HCT116 (cell line): ENCODE results near the gene MADD. TPM values are rescaled to one million over a fixed set of nuclear protein-coding genes. Genes with fewer than 3 reads are reported as not detected.

Experiments used
- ATAC-seq: fragments of 200-7000 bp; cut with Tn5 transposase; 2 replicates; pipeline ENCODE4 v1.9.1; 2020; ENCODE audit warnings: mild to moderate bottlenecking, moderate library complexity
- BruUV-seq: library from RNA; stranded (reverse); fragments of 400-500 nt; replicated peaks from 2 replicates; lab custom pipeline; 2021; lab: Mats Ljungman, UMichigan
- CTCF ChIA-PET: fragments of 300-600 bp; sonication (Branson Sonifier 250); formaldehyde crosslinking; loops from one replicate; lab custom pipeline; 2021; ENCODE audit warnings: antibody characterized with exemption; lab: Charles Lee
- POLR2A ChIA-PET: fragments of 300-600, 350-600 bp; sonication (Branson Sonifier 250); formaldehyde crosslinking; loops from one replicate; lab custom pipeline; 2021; ENCODE audit warnings: antibody characterized with exemption; lab: Charles Lee
- RAD21 ChIA-PET, 2 experiments: fragments of 300-600 bp; sonication (Branson Sonifier 250); formaldehyde crosslinking; loops; one replicate each; lab custom pipeline; 2023; ENCODE audit warnings: low total read pairs in 2 of 2; ENCODE audit not compliant: uncharacterized antibody in 2 of 2, unreplicated experiment in 2 of 2, low non-redundant PET in 1 of 2; lab: Charles Lee
- DNase-seq: peaks from one replicate; pipeline ENCODE4 v3.0.0-alpha.2; 2010; ENCODE audit warnings: low read depth, low spot score
- H2AFZ ChIP-seq: fragments of 200-600 bp; shearing (Covaris generic), sonication (generic); 2 replicates; pipeline ENCODE4 v1.6.1; 2017; ENCODE audit warnings: low read depth, mixed run types, mixed read lengths, antibody characterized with exemption, low read length; ENCODE audit not compliant: poor library complexity, severe bottlenecking
- H3K27ac ChIP-seq: 2 replicates; pipeline ENCODE4 v1.5.1; 2012; ENCODE audit warnings: low read depth, low read length
- H3K27me3 ChIP-seq: fragments of 200-600 bp; sonication (generic); 2 replicates; pipeline ENCODE4 v1.6.1; 2016; ENCODE audit warnings: mixed run types, low read length, mixed read lengths; ENCODE audit not compliant: insufficient read depth
- H3K36me3 ChIP-seq, 2 experiments: fragments of 200-500 bp in 1 of 2; fragments of 200-600 bp in 1 of 2; sonication (Bioruptor generic) in 1 of 2; sonication (generic) in 1 of 2; 2 replicates each; pipeline versions ENCODE4 v1.5.1 to v1.6.1; 2014 to 2016; ENCODE audit warnings: low read length in 2 of 2, inconsistent platforms in 1 of 2, mixed read lengths in 1 of 2, mixed run types in 1 of 2; ENCODE audit not compliant: insufficient read depth in 2 of 2, control insufficient read depth in 1 of 2
- H3K4me1 ChIP-seq, 2 experiments: fragments of 200-600 bp in 1 of 2; sonication (generic) in 1 of 2; 2 replicates each; pipeline versions ENCODE4 v1.5.1 to v1.6.1; 2012 to 2017; ENCODE audit warnings: low read length in 2 of 2, inconsistent platforms in 1 of 2, mild to moderate bottlenecking in 1 of 2, mixed read lengths in 1 of 2, mixed run types in 1 of 2, moderate library complexity in 1 of 2; ENCODE audit not compliant: insufficient read depth in 2 of 2, control insufficient read depth in 1 of 2
- H3K4me2 ChIP-seq: fragments of 200-600 bp; sonication (generic); 2 replicates; pipeline ENCODE4 v1.6.1; 2017; ENCODE audit warnings: mixed run types, low read length, mixed read lengths
- H3K4me3 ChIP-seq, 2 experiments: fragments of 200-600 bp in 1 of 2; sonication (generic) in 1 of 2; replicated peaks in 1 of 2; 2 replicates each; pipeline ENCODE4 v1.5.1; 2011 to 2016; ENCODE audit warnings: low read length in 2 of 2, control low read depth in 1 of 2, low read depth in 1 of 2, mild to moderate bottlenecking in 1 of 2, mixed read lengths in 1 of 2, mixed run types in 1 of 2
- H3K79me2 ChIP-seq: fragments of 200-600 bp; sonication (generic); 2 replicates; pipeline ENCODE4 v1.6.1; 2017; ENCODE audit warnings: mild to moderate bottlenecking, mixed run types, low read length, moderate library complexity, mixed read lengths; ENCODE audit not compliant: insufficient read depth
- H3K9ac ChIP-seq: fragments of 200-600 bp; sonication (generic); 2 replicates; pipeline ENCODE4 v1.6.1; 2016; ENCODE audit warnings: low read length, mixed read lengths
- H3K9me2 ChIP-seq: fragments of 200-600 bp; sonication (generic), shearing (Covaris generic); 2 replicates; pipeline ENCODE4 v1.6.1; 2017; ENCODE audit warnings: mixed run types, mild to moderate bottlenecking, moderate library complexity; ENCODE audit not compliant: insufficient read depth
- H3K9me3 ChIP-seq, 2 experiments: fragments of 200-500 bp in 1 of 2; fragments of 200-600 bp in 1 of 2; sonication (Bioruptor generic) in 1 of 2; sonication (generic) in 1 of 2; 2 replicates each; pipeline ENCODE4 v1.6.1; 2014 to 2017; ENCODE audit warnings: low read length in 2 of 2, mixed read lengths in 2 of 2, inconsistent platforms in 1 of 2, low read depth in 1 of 2, mild to moderate bottlenecking in 1 of 2, mixed run types in 1 of 2, moderate library complexity in 1 of 2; ENCODE audit not compliant: control insufficient read depth in 1 of 2, insufficient read depth in 1 of 2
- H4K20me1 ChIP-seq: fragments of 200-600 bp; sonication (generic), shearing (Covaris generic); 2 replicates; pipeline ENCODE4 v1.6.1; 2017; ENCODE audit warnings: mixed run types, mild to moderate bottlenecking, moderate library complexity; ENCODE audit not compliant: insufficient read depth
- CEBPB ChIP-seq: IDR thresholded peaks from 2 replicates; pipeline ENCODE4 v1.6.1; 2012; ENCODE audit warnings: low read depth
- EGR1 ChIP-seq: IDR thresholded peaks from 2 replicates; pipeline ENCODE4 v1.6.1; 2012; ENCODE audit warnings: low read depth
- ELF1 ChIP-seq: IDR thresholded peaks from 2 replicates; pipeline ENCODE4 v1.6.1; 2012; ENCODE audit warnings: low read depth, borderline replicate concordance
- EZH2 ChIP-seq: fragments of 200-600 bp; sonication (generic); IDR thresholded peaks from 2 replicates; pipeline ENCODE4 v1.6.1; 2017; ENCODE audit warnings: antibody characterized with exemption, mixed run types
- EZH2phosphoT487 ChIP-seq: fragments of 200-600 bp; IDR thresholded peaks from 2 replicates; pipeline ENCODE4 v1.6.1; 2018; ENCODE audit warnings: antibody characterized with exemption, borderline replicate concordance
- FOSL1 ChIP-seq: IDR thresholded peaks from 2 replicates; pipeline ENCODE4 v1.6.1; 2012; ENCODE audit warnings: low read depth
- POLR2A ChIP-seq: IDR thresholded peaks from 2 replicates; pipeline ENCODE4 v1.7.0; 2011; ENCODE audit warnings: borderline replicate concordance; ENCODE audit not compliant: insufficient read depth, insufficient read length; ENCODE audit errors: extremely low read depth
- POLR2AphosphoS5 ChIP-seq: IDR thresholded peaks from 2 replicates; pipeline ENCODE4 v1.6.1; 2011; ENCODE audit warnings: mild to moderate bottlenecking, low read depth, low read length, moderate library complexity
- RAD21 ChIP-seq: IDR thresholded peaks from 2 replicates; pipeline ENCODE4 v1.6.1; 2012; ENCODE audit warnings: low read depth, mild to moderate bottlenecking
- SRF ChIP-seq: IDR thresholded peaks from 2 replicates; pipeline ENCODE4 v1.6.1; 2012; ENCODE audit warnings: low read depth
- ZFX ChIP-seq: fragments of 450-650 bp; IDR thresholded peaks from 2 replicates; pipeline ENCODE4 v1.6.1; 2017
- ZNF274 ChIP-seq: fragments of 200-500 bp; sonication (Bioruptor generic); IDR thresholded peaks from 2 replicates; pipeline ENCODE4 v1.6.1; 2014; ENCODE audit warnings: mild to moderate bottlenecking, low read depth, low read length, inconsistent platforms
- intact Hi-C: fragments of 100-400 bp; cut with micrococcal nuclease; formaldehyde crosslinking; loops from 2 replicates; pipeline ENCODE4 v1.10.0; 2022
- total RNA-seq: library from RNA; stranded (reverse); gene quantifications from one replicate; pipeline ENCODE4 v1.2.1, GENCODE V29; 2021; ENCODE audit not compliant: unreplicated experiment
- TF ChIP-seq, protein P1 (sequence below): IDR thresholded peaks from 2 replicates; pipeline ENCODE4 v1.6.1; 2011; ENCODE audit warnings: mild to moderate bottlenecking, low read length, moderate library complexity; ENCODE audit not compliant: insufficient replicate concordance; ENCODE audit errors: extremely low read depth
- TF ChIP-seq, protein P2 (sequence below): IDR thresholded peaks from 2 replicates; pipeline ENCODE4 v1.6.1; 2012; ENCODE audit warnings: low read depth
- TF ChIP-seq, protein P3 (sequence below): IDR thresholded peaks from 2 replicates; pipeline ENCODE4 v1.6.1; 2012

Gene MADD
- total RNA-seq, 1 experiment from 2014 or later, result 37.1 TPM

DNA sequence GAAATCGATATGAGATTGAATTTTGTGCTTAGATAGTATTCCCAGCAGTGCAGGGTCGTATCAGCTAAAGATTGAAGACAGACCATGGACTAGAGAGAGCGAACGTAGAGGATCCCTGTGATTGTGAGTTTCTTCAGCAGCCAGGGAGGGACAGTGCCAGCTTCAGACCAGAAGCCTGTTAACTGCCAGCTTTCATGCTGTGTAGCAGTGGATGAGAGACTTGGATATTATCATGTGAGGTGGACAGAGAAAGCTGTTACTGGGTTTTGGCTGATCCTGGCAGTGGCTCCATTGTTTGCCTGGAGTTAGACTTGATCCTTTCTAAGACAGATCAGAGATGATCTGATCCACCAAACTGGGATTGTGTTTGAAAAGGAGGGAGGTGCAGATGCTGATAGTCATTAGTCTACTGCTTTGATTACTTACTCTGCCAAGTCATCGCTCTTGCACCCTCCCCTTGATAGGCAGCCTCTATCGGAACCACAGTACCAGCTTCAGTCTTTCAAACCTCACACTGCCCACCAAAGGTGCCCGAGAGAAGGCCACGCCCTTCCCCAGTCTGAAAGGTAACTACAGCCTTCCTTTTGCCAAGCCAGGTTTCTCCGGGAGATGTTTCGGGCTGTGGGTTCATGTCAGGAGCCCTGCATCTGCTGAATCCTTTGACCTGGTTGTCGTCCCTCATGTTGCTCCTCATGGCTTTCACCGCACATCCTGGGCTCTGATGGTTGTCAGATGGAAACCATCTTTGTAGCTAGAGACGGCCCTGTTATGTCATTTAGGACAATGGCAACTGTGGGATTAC, 16.2 kb downstream of the MADD start:
- no peaks in the 10 kb centered on the region for H3K9me3 ChIP-seq
- peaks cover 43 to 48% of the 10 kb centered on the region in 2 experiments for H3K36me3 ChIP-seq
- ATAC-seq, result no peak
- BruUV-seq, result no TSS peak
- H4K20me1 ChIP-seq, result no peaks in the 10 kb centered on the region
- ChIA-PET POLR2A (no interaction called here), CTCF (no interaction called here), RAD21 (no interaction called here)
- no peaks in the 10 kb centered on the region for H3K4me1 ChIP-seq
- H3K4me2 ChIP-seq, result no peak overlapping the region
- no peaks in the 10 kb centered on the region for H3K9me2 ChIP-seq
- no peak overlapping the region for H3K27ac ChIP-seq
- no peak overlapping the region for H3K4me3 ChIP-seq
- H3K79me2 ChIP-seq, result no peaks in the 10 kb centered on the region
- no peak overlapping the region for H3K9ac ChIP-seq
- DNase-seq, result no peak
- intact Hi-C loops, result no loop called here
- H3K27me3 ChIP-seq, result no peaks in the 10 kb centered on the region
- TF ChIP-seq FOSL1, result no peak
- TF ChIP-seq, protein P1, sequence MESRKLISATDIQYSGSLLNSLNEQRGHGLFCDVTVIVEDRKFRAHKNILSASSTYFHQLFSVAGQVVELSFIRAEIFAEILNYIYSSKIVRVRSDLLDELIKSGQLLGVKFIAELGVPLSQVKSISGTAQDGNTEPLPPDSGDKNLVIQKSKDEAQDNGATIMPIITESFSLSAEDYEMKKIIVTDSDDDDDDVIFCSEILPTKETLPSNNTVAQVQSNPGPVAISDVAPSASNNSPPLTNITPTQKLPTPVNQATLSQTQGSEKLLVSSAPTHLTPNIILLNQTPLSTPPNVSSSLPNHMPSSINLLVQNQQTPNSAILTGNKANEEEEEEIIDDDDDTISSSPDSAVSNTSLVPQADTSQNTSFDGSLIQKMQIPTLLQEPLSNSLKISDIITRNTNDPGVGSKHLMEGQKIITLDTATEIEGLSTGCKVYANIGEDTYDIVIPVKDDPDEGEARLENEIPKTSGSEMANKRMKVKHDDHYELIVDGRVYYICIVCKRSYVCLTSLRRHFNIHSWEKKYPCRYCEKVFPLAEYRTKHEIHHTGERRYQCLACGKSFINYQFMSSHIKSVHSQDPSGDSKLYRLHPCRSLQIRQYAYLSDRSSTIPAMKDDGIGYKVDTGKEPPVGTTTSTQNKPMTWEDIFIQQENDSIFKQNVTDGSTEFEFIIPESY, result no peak
- no peak for TF ChIP-seq EZH2phosphoT487
- TF ChIP-seq CEBPB, result no peak
- TF ChIP-seq, protein P2, sequence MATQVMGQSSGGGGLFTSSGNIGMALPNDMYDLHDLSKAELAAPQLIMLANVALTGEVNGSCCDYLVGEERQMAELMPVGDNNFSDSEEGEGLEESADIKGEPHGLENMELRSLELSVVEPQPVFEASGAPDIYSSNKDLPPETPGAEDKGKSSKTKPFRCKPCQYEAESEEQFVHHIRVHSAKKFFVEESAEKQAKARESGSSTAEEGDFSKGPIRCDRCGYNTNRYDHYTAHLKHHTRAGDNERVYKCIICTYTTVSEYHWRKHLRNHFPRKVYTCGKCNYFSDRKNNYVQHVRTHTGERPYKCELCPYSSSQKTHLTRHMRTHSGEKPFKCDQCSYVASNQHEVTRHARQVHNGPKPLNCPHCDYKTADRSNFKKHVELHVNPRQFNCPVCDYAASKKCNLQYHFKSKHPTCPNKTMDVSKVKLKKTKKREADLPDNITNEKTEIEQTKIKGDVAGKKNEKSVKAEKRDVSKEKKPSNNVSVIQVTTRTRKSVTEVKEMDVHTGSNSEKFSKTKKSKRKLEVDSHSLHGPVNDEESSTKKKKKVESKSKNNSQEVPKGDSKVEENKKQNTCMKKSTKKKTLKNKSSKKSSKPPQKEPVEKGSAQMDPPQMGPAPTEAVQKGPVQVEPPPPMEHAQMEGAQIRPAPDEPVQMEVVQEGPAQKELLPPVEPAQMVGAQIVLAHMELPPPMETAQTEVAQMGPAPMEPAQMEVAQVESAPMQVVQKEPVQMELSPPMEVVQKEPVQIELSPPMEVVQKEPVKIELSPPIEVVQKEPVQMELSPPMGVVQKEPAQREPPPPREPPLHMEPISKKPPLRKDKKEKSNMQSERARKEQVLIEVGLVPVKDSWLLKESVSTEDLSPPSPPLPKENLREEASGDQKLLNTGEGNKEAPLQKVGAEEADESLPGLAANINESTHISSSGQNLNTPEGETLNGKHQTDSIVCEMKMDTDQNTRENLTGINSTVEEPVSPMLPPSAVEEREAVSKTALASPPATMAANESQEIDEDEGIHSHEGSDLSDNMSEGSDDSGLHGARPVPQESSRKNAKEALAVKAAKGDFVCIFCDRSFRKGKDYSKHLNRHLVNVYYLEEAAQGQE, result no peak
- TF ChIP-seq, protein P3, sequence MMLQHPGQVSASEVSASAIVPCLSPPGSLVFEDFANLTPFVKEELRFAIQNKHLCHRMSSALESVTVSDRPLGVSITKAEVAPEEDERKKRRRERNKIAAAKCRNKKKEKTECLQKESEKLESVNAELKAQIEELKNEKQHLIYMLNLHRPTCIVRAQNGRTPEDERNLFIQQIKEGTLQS, result no peak
- TF ChIP-seq ELF1, result no peak
- no peak for TF ChIP-seq POLR2AphosphoS5
- TF ChIP-seq POLR2A, result no peak
- no peak for TF ChIP-seq EZH2
- TF ChIP-seq ZNF274, result no peak
- TF ChIP-seq SRF, result no peak
- no peak for TF ChIP-seq ZFX
- TF ChIP-seq RAD21, result no peak
- TF ChIP-seq EGR1, result no peak
- no peak overlapping the region for H2AFZ ChIP-seq
